ENCODE results near the gene KLK3.

KLK3 gene

DNA sequence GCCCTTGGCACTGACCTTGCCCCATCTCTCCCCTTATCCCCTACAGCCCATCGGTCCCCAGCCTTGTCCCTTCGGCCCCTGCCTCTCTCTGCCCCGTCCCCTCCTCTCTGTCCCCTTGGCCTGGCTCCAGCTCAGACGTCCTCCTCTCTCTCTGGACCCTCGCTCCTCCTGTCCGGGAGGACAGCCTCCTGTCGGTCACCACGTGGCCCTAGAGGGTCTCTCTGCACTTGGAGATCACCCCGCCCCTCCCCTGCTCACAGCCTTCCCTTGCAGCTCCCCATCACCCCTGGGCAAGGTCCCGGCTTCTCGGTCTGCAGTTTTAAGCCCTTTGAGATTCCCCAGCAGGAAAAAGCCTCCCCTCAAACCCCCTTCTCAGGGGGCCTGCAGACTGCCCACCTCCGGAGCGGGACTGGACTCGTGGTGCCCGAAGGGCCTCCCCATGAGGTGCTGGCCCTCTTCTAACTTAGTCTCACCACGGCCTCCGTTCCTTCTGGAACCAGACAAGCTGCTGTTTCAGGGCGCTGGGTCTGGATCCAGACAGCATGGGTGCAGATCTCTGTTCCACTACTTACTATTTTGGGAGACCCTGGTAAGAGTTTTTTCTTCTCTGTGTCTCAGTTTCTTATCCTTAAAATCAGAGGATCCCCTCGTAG is 18.0 kb upstream of the KLK3 start:
- DNase-seq (ENCODE audit: low read depth): no peak
- TF ChIP-seq CTCF (IDR thresholded peaks at IDR 0.05; ENCODE audit: low read depth, low read length, missing control alignments): no peak
- peak overlapping the region; percentile 63 for H3K4me3 ChIP-seq (ENCODE audit: low read depth, low read length)

- no peak for TF ChIP-seq CTCF (IDR thresholded peaks at IDR 0.05; ENCODE audit: low read depth, low read length, missing control alignments)
- H3K4me3 ChIP-seq (ENCODE audit: low read depth, low read length): no peak overlapping the region
- no peak for DNase-seq (ENCODE audit: low read depth)
Measured at GRCh38 chr19:50837300-50837699, 17.4 kb upstream of the KLK3 start.

DNA sequence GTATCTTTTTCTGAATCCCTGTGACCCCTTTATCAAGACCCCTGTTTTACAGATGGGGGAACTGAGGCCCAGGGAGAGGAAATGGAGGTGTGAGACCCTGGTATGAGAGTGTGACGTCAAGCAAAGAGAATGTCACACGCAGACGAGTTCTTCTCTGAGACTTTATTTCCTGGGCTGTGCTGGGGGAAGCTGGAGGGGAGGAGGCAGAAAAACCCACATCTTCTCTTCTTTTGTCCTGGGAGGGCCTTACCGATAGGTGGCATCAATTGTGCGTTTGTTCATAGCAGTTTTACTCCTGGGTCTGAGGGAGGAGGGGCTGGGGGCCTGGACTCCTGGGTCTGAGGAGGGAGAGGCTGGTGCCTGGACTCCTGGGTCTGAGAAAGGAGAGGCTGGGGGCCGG is 16.5 kb upstream of the KLK3 start:
- no peak for DNase-seq (ENCODE audit: low read depth)
- TF ChIP-seq CTCF (IDR thresholded peaks at IDR 0.05; ENCODE audit: low read depth, low read length, missing control alignments): peak; percentile 53

GRCh38 chr19:50839712-50840655 is 14.7 kb upstream of the KLK3 start:
- no peak overlapping the region for H3K4me3 ChIP-seq (ENCODE audit: low read depth, low read length)
- TF ChIP-seq CTCF (IDR thresholded peaks at IDR 0.05; ENCODE audit: low read depth, low read length, missing control alignments): no peak
- no peak for DNase-seq (ENCODE audit: low read depth)

More for the DNA sequence above, 16.5 kb upstream of the KLK3 start:
- H3K4me3 ChIP-seq (ENCODE audit: low read depth, low read length): no peak overlapping the region

GRCh38 chr19:50842130-50842529 is 12.6 kb upstream of the KLK3 start:
- no peak for DNase-seq (ENCODE audit: low read depth)
- no peak for TF ChIP-seq CTCF (IDR thresholded peaks at IDR 0.05; ENCODE audit: low read depth, low read length, missing control alignments)

GRCh38 chr19:50843205-50843604 is 11.5 kb upstream of the KLK3 start:
- no peak overlapping the region for H3K4me3 ChIP-seq (ENCODE audit: low read depth, low read length)
- no peak for DNase-seq (ENCODE audit: low read depth)
- TF ChIP-seq CTCF (IDR thresholded peaks at IDR 0.05; ENCODE audit: low read depth, low read length, missing control alignments): no peak

More at GRCh38 chr19:50842130-50842529, 12.6 kb upstream of the KLK3 start:
- no peak overlapping the region for H3K4me3 ChIP-seq (ENCODE audit: low read depth, low read length)
